ENCODE measurements around the gene ITSN2. TPM values are rescaled to one million over a fixed set of nuclear protein-coding genes. Genes with fewer than 3 reads are reported as not detected.

ITSN2 gene
- total RNA-seq, 4 donors from 2014 or later = 44.3 to 73.3 (median 52.8) TPM

DNA sequence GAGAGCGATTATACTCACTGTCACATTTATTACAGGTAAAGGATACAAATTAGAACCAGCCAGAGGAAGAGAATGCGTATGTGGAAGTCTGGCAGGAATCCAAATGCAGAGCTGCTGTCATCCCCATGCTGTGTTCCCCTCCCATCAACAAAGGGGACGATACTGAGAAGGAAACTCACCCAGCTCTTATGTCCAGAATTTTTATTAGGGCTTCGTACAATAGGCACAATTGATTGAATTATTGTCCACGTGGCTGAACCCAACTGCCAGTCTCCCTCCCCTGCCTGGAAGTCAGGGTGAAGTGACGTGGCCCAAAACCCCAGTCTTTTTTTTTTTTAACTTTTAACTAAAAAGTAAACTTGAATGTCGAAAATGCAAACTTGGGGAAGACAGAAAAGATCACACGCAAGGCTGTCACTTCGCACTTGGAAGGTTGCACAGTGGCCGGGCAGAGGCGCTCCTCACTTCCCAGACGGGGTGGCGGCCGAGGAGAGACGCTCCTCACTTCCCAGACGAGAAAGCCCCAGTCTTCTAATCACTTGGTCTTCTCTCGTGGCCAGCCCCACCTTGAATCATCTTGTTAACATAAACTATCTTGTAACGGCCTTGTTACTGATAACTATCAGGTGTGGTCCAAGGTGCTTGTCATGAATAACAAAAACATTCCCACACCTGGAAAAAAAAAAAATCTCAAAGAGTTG is 40.0 kb upstream of the ITSN2 start:
- ATAC-seq (ENCODE audit: low FRiP score) (no peak), DNase-seq (ENCODE audit: low spot score) (no peak)
- TF ChIP-seq, protein P1, sequence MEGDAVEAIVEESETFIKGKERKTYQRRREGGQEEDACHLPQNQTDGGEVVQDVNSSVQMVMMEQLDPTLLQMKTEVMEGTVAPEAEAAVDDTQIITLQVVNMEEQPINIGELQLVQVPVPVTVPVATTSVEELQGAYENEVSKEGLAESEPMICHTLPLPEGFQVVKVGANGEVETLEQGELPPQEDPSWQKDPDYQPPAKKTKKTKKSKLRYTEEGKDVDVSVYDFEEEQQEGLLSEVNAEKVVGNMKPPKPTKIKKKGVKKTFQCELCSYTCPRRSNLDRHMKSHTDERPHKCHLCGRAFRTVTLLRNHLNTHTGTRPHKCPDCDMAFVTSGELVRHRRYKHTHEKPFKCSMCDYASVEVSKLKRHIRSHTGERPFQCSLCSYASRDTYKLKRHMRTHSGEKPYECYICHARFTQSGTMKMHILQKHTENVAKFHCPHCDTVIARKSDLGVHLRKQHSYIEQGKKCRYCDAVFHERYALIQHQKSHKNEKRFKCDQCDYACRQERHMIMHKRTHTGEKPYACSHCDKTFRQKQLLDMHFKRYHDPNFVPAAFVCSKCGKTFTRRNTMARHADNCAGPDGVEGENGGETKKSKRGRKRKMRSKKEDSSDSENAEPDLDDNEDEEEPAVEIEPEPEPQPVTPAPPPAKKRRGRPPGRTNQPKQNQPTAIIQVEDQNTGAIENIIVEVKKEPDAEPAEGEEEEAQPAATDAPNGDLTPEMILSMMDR (IDR thresholded peaks at IDR 0.05) = no peak

GRCh38 chr2:24399434-24400206 is 39.3 kb upstream of the ITSN2 start:
- TF ChIP-seq, protein P1 (IDR thresholded peaks at IDR 0.05) = no peak
- no peak for ATAC-seq (ENCODE audit: low FRiP score)
- no peak for DNase-seq (ENCODE audit: low spot score)

GRCh38 chr2:24394998-24395397 is 34.7 kb upstream of the ITSN2 start:
- ATAC-seq (ENCODE audit: low FRiP score) (no peak), DNase-seq (ENCODE audit: low spot score) (no peak)
- TF ChIP-seq, protein P1 (IDR thresholded peaks at IDR 0.05) = no peak

GRCh38 chr2:24392542-24393059 is 32.3 kb upstream of the ITSN2 start:
- DNase-seq (ENCODE audit: low spot score) (no peak), ATAC-seq (ENCODE audit: low FRiP score) (no peak)
- TF ChIP-seq, protein P1 (IDR thresholded peaks at IDR 0.05) = no peak

DNA sequence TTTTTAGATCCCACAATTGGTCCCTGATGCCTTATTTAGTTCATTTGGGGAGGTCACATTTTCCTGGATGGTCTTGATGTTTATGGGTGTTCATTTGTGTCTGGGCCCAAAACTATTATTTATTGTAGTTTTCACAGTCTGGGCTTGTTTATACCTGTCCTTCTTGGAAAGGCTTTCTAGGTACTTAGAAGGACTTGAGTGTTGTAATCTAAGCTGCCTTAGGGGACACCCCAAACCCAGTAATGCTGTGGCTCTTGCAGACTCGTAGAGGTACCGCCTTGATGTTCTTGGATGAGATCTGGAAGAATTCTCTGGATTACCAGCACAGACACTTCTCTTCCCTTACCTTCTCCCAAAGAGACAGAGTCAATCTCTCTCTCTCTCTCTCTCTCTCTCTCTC is 25.0 kb upstream of the ITSN2 start:
- ATAC-seq (ENCODE audit: low FRiP score) = no peak
- TF ChIP-seq, protein P1 (IDR thresholded peaks at IDR 0.05) = no peak
- no peak for DNase-seq (ENCODE audit: low spot score)

DNA sequence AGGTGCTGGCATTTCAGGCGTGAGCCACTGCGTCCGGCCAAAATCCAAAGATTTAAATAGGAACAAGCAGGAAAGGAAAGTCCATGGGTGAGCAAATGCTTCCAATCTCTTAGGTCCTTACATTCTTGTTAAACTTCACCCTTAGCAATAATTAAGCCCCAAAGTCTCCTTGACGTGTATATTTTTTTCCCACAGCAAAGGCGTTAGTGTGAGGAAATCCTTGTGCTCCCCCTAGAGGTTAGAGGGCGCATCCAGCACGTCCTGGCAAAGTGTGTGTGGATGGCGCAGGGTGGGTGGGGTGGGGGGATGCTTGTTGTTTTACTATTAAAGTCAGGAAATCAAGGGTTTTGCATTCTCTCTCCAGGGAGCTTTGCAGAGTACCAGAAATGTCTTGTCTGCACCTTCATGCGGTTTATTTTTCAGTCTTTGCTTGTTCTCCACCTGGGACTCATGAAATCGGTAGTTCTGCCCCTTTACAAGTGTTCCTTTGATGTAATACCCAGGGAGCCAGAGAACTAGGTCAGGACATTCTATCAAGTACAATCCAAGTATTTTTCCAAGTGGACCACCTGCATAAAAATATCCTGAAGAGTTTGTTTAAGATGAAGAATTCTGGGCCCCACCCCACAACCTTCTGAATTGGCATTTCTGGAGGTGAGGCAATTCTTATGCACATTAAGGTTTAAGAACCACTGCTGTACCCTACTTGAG is 22.2 kb upstream of the ITSN2 start:
- TF ChIP-seq, protein P1 (IDR thresholded peaks at IDR 0.05) = no peak
- ATAC-seq (ENCODE audit: low FRiP score) (peak; percentile 76), DNase-seq (ENCODE audit: low spot score) (no peak)
